Upper lobe of left lung (tissue), 6 donors: Measurements from ENCODE around the gene ADRA2C. TPM values are rescaled to one million over a fixed set of nuclear protein-coding genes. Genes with fewer than 3 reads are reported as not detected.

Experiments used
- ATAC-seq, 2 donors: fragments of 200-7000 bp; cut with Tn5 transposase; one replicate each; pipeline ENCODE4 v1.9.1; 2022; ENCODE audit warnings: mild to moderate bottlenecking in 2 of 2, moderate library complexity in 2 of 2; ENCODE audit not compliant: low FRiP score in 2 of 2
- DNase-seq, 2 donors: peaks; one replicate each; pipeline ENCODE4 v3.0.0-alpha.2; 2019 to 2020
- H3K27ac ChIP-seq, 4 donors: fragments of 200-600 bp; sonication (generic); one replicate each; pipeline ENCODE4 v1.5.1; 2016 to 2019
- H3K27me3 ChIP-seq, 4 donors: fragments of 200-600 bp; sonication (generic); one replicate each; pipeline ENCODE4 v1.5.1; 2017 to 2019
- H3K36me3 ChIP-seq, 4 donors: fragments of 200-600 bp; sonication (generic); one replicate each; pipeline ENCODE4 v1.5.1; 2016 to 2019
- H3K4me1 ChIP-seq, 4 donors: fragments of 200-600 bp; sonication (generic); one replicate each; pipeline ENCODE4 v1.5.1; 2018 to 2019
- H3K4me3 ChIP-seq, 4 donors: fragments of 200-600 bp; sonication (generic); one replicate each; pipeline ENCODE4 v1.5.1; 2017 to 2019; ENCODE audit warnings: mild to moderate bottlenecking in 2 of 4, moderate library complexity in 1 of 4
- H3K9me3 ChIP-seq, 4 donors: fragments of 200-600 bp; sonication (generic); one replicate each; pipeline ENCODE4 v1.5.1; 2018 to 2019
- CTCF ChIP-seq, 6 experiments: fragments of 450-650 bp in 4 of 6; fragments of 200-600 bp in 2 of 6; sonication (generic) in 2 of 6; IDR thresholded peaks; one replicate each; pipeline ENCODE4 v1.5.1; 2016 to 2019; ENCODE audit warnings: antibody characterized with exemption in 6 of 6
- EP300 ChIP-seq, 4 donors: sonication (generic); formaldehyde crosslinking; IDR thresholded peaks; one replicate each; pipeline ENCODE4 v1.5.1; 2017; ENCODE audit warnings: antibody characterized with exemption in 4 of 4, control low read depth in 2 of 4
- POLR2A ChIP-seq, 4 donors: fragments of 450-650 bp; IDR thresholded peaks; one replicate each; pipeline ENCODE4 v1.5.1; 2016 to 2017; ENCODE audit warnings: antibody characterized with exemption in 4 of 4, mild to moderate bottlenecking in 2 of 4
- POLR2AphosphoS5 ChIP-seq, 2 donors: sonication (generic); formaldehyde crosslinking; IDR thresholded peaks; one replicate each; pipeline ENCODE4 v1.5.1; 2017; ENCODE audit warnings: antibody characterized with exemption in 2 of 2
- WGBS, 2 donors: methylation state at CpG; one replicate each; pipeline ENCODE4 v1.1.5; 2017 to 2018; 5-methylcytosine and 5-hydroxymethylcytosine counted together
- total RNA-seq, 6 donors: library from RNA; depleted of rRNA in 4 of 6; stranded (reverse); fragments of >200 nt in 4 of 6; gene quantifications; one replicate each; pipeline versions ENCODE4 v1.1.0 to v1.2.1, GENCODE V29; 2016 to 2021
- donor health status: DM: no; HTN: no; CAD: no; lungs with moderate emphysema.
- donor health status: DM: no; HTN: yes; CAD: no; lungs with severe emphysema.

ADRA2C gene
- total RNA-seq, 6 donors from 2014 or later = 1.2 to 6.3 (median 2.2) TPM

GRCh38 chr4:3787489-3788365 is 21.5 kb downstream of the ADRA2C start:
- Histone ChIP-seq H3K4me1 (no peaks in the 10 kb centered on the region), H3K9me3 (no peaks in the 10 kb centered on the region), H3K36me3 (no peaks in the 10 kb centered on the region), H3K27me3 (peaks cover 0 to 5% (median 0%) of the 10 kb centered on the region in 4 donors), H3K4me3 (no peak overlapping the region), H3K27ac (no peak overlapping the region)
- ATAC-seq (no peak), DNase-seq (no peak)
- no peak for TF ChIP-seq POLR2A (IDR thresholded peaks at IDR 0.05)
- TF ChIP-seq POLR2AphosphoS5 (IDR thresholded peaks at IDR 0.05) = no peak
- TF ChIP-seq CTCF (IDR thresholded peaks at IDR 0.05) = no peak
- no peak for TF ChIP-seq EP300 (IDR thresholded peaks at IDR 0.05)
- 76 to 84% methylated on average over 22 of the region's 23 CpGs for WGBS, 2 donors

GRCh38 chr4:3788366-3788660 is 22.1 kb downstream of the ADRA2C start:
- Histone ChIP-seq H3K36me3 (no peaks in the 10 kb centered on the region), H3K9me3 (no peaks in the 10 kb centered on the region), H3K27me3 (peaks cover 0 to 5% (median 0%) of the 10 kb centered on the region in 4 donors), H3K4me1 (no peaks in the 10 kb centered on the region), H3K27ac (no peak overlapping the region), H3K4me3 (no peak overlapping the region)
- no peak for DNase-seq
- WGBS, 2 donors = 87 to 89% methylated on average over 13 of the region's 13 CpGs
- TF ChIP-seq POLR2AphosphoS5 (IDR thresholded peaks at IDR 0.05) (no peak), CTCF (IDR thresholded peaks at IDR 0.05) (no peak), EP300 (IDR thresholded peaks at IDR 0.05) (no peak), POLR2A (IDR thresholded peaks at IDR 0.05) (no peak)
- ATAC-seq = no peak

DNA sequence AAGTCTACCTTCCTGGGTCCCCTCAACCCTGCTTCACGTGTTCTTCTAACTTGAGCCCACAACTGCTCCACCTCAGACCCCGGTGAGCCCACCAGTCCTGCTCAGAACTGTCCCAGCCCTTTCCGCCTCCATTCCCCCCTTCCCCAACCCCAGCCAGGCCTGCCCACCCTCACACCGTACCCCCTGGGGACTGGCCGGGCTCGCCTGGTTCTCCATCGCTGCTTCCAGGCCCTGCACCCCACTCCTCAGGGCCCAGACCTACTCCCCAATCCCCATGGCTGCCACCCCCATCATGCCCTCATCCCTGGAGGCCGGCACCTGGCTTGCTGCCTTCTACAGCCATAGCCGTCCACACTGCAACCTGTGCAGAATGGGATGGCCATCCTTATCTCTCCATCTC is 23.4 kb downstream of the ADRA2C start:
- H3K27ac ChIP-seq = no peak overlapping the region
- no peak overlapping the region for H3K4me3 ChIP-seq
- no peaks in the 10 kb centered on the region for H3K9me3 ChIP-seq
- peak in 1 of 2 donors; percentile 56 for DNase-seq
- 72 to 78% methylated on average over 9 of the region's 9 CpGs for WGBS, 2 donors
- no peak for ATAC-seq
- TF ChIP-seq CTCF (IDR thresholded peaks at IDR 0.05) (no peak), EP300 (IDR thresholded peaks at IDR 0.05) (no peak), POLR2A (IDR thresholded peaks at IDR 0.05) (no peak), POLR2AphosphoS5 (IDR thresholded peaks at IDR 0.05) (no peak)
- no peaks in the 10 kb centered on the region for H3K4me1 ChIP-seq
- no peaks in the 10 kb centered on the region for H3K36me3 ChIP-seq
- H3K27me3 ChIP-seq = no peaks in the 10 kb centered on the region

DNA sequence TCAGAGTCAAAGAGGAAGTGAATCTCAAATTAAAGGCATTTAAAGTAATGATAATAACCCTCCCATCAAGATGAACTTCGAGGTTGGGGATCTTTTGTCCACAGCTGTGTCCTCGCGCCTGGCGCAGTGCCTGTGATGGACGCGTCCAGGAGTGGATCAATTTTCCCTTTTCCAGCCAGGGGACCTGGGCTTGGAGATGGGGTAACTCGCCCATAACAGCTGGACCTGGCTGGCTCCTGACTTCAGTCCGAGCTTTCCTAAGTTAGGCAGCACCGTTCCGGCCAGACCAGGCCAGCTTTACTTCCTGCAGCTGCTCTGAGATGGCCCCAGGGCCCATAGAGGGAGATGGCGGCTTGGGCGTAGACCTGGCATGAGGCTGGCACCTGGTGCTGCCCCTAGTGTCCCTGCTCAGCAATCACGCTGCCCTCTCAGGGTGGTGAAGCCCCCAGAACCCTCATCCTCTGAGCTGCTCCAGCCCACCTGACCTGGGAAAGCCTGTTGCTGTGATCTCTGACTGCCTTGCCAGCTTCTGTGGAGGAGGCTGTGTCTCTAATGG is 23.9 kb downstream of the ADRA2C start:
- ATAC-seq (no peak), DNase-seq (peak in 1 of 2 donors; percentile 41)
- Histone ChIP-seq H3K27me3 (no peaks in the 10 kb centered on the region), H3K4me3 (no peak overlapping the region), H3K9me3 (peaks cover 0 to 2% (median 1%) of the 10 kb centered on the region in 4 donors), H3K36me3 (no peaks in the 10 kb centered on the region), H3K4me1 (no peaks in the 10 kb centered on the region), H3K27ac (no peak overlapping the region)
- no peak for TF ChIP-seq EP300 (IDR thresholded peaks at IDR 0.05)
- TF ChIP-seq POLR2A (IDR thresholded peaks at IDR 0.05) = no peak
- TF ChIP-seq POLR2AphosphoS5 (IDR thresholded peaks at IDR 0.05) = no peak
- no peak for TF ChIP-seq CTCF (IDR thresholded peaks at IDR 0.05)
- WGBS, 2 donors = 84 to 87% methylated on average over 11 to 12 of the region's 13 CpGs
